ENCODE measurements around the gene RIOK1.

The RIOK1 gene

DNA sequence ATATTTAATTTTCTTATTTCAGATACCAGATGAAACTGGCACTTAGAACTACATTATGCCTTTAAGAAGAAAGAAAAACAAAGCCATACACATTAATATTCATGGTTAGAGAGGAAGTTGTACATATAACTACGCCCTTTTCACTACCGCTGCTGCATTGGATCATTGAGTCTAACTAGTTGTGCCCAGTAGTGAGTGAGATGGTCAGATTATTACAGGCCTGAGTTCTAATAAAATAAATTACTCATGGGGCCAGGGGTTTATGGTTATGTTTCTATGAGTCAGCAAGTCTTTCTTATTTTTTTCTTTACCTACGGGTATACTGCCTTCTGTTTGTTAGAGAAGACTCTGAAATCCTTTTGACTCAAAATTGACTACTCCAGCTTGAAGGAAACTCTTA is 11.5 kb downstream of the RIOK1 start:
- H3K36me3 ChIP-seq (ENCODE audit: insufficient read depth, low read length) = peaks cover 74% of the 10 kb centered on the region; the same call in 1 of the 2 replicates
- no peaks in the 10 kb centered on the region for H3K79me2 ChIP-seq (ENCODE audit: insufficient read depth, low read length)
- no peaks in the 10 kb centered on the region for H3K9me2 ChIP-seq (replicated peaks; ENCODE audit: low read depth, low read length)
- H3F3A ChIP-seq (ENCODE audit: low read depth) = no peaks in the 10 kb centered on the region
- no peak overlapping the region for H3K9ac ChIP-seq (ENCODE audit: low read depth, low read length, poor library complexity, severe bottlenecking)
- H3K4me2 ChIP-seq (ENCODE audit: low read depth, low read length, poor library complexity, severe bottlenecking) = no peak overlapping the region
- no peak for TF ChIP-seq EZH2phosphoT487 (IDR thresholded peaks at IDR 0.05; ENCODE audit: borderline replicate concordance)
- TF ChIP-seq, protein P1, sequence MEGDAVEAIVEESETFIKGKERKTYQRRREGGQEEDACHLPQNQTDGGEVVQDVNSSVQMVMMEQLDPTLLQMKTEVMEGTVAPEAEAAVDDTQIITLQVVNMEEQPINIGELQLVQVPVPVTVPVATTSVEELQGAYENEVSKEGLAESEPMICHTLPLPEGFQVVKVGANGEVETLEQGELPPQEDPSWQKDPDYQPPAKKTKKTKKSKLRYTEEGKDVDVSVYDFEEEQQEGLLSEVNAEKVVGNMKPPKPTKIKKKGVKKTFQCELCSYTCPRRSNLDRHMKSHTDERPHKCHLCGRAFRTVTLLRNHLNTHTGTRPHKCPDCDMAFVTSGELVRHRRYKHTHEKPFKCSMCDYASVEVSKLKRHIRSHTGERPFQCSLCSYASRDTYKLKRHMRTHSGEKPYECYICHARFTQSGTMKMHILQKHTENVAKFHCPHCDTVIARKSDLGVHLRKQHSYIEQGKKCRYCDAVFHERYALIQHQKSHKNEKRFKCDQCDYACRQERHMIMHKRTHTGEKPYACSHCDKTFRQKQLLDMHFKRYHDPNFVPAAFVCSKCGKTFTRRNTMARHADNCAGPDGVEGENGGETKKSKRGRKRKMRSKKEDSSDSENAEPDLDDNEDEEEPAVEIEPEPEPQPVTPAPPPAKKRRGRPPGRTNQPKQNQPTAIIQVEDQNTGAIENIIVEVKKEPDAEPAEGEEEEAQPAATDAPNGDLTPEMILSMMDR (conservative IDR thresholded peaks at IDR 0.05; ENCODE audit: low read length) = no peak
- no peaks in the 10 kb centered on the region for H3K9me3 ChIP-seq (ENCODE audit: insufficient read depth, low read depth, low read length)
- H3K4me1 ChIP-seq (ENCODE audit: insufficient read depth, low read length, poor library complexity, severe bottlenecking) = no peaks in the 10 kb centered on the region
- H2AFZ ChIP-seq (ENCODE audit: low read length) = no peak overlapping the region
- H4K20me1 ChIP-seq (ENCODE audit: insufficient read depth, low read length, poor library complexity, severe bottlenecking) = no peaks in the 10 kb centered on the region
- H3K4me3 ChIP-seq (ENCODE audit: low read length, poor library complexity, severe bottlenecking) = no peak overlapping the region
- H3K27me3 ChIP-seq (ENCODE audit: insufficient read depth, low read length, poor library complexity, severe bottlenecking) = no peaks in the 10 kb centered on the region

DNA sequence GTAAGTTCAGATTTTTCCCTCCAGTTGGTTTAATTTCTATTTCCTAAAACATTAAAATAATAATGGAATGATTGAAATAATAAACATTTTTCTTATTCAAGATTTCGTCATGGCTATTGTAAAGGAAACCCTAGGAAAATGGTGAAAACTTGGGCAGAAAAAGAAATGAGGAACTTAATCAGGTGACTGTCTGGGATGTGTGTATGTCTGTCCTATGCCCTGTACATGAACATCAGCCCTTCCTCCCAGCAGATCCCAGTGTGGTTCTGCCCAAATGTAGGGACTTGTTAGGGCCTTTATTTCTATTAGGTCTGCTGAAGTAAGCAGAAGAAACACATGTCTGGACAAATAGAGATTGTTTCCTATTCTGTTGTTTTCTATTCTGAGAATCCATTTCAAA is 13.1 kb downstream of the RIOK1 start:
- Histone ChIP-seq H3K9ac (ENCODE audit: low read depth, low read length, poor library complexity, severe bottlenecking) (no peak overlapping the region), H3K9me2 (replicated peaks; ENCODE audit: low read depth, low read length) (no peaks in the 10 kb centered on the region), H4K20me1 (ENCODE audit: insufficient read depth, low read length, poor library complexity, severe bottlenecking) (no peaks in the 10 kb centered on the region), H3K4me2 (ENCODE audit: low read depth, low read length, poor library complexity, severe bottlenecking) (no peak overlapping the region), H2AFZ (ENCODE audit: low read length) (no peak overlapping the region), H3F3A (ENCODE audit: low read depth) (no peaks in the 10 kb centered on the region), H3K36me3 (ENCODE audit: insufficient read depth, low read length) (peaks cover 84% of the 10 kb centered on the region; the same call in 1 of the 2 replicates), H3K4me3 (ENCODE audit: low read length, poor library complexity, severe bottlenecking) (no peak overlapping the region), H3K4me1 (ENCODE audit: insufficient read depth, low read length, poor library complexity, severe bottlenecking) (no peaks in the 10 kb centered on the region), H3K9me3 (ENCODE audit: insufficient read depth, low read depth, low read length) (no peaks in the 10 kb centered on the region), H3K79me2 (ENCODE audit: insufficient read depth, low read length) (no peaks in the 10 kb centered on the region), H3K27me3 (ENCODE audit: insufficient read depth, low read length, poor library complexity, severe bottlenecking) (no peaks in the 10 kb centered on the region)
- TF ChIP-seq EZH2phosphoT487 (IDR thresholded peaks at IDR 0.05; ENCODE audit: borderline replicate concordance) = no peak
- TF ChIP-seq, protein P1 (conservative IDR thresholded peaks at IDR 0.05; ENCODE audit: low read length) = no peak

DNA sequence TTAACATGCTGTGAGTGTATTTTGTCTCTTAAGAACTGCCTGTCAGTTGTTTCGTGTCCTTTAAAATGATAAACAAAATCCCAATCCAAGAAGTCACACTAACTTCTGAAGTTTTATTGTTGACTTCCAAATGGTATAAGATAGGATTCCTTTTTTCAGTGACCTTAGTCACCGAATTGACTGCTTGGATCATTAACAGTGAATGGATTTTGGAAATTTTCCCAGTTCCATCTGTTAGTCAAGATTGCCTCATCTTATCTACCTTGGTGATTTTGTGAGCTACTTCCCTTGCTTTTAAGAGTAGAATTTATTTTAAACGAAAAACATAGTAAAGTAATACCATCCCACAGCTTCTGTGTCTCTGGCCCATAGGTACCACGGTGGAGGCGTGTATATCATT is 14.9 kb downstream of the RIOK1 start:
- Histone ChIP-seq H3K9ac (ENCODE audit: low read depth, low read length, poor library complexity, severe bottlenecking) (no peak overlapping the region), H3K9me2 (replicated peaks; ENCODE audit: low read depth, low read length) (no peaks in the 10 kb centered on the region), H2AFZ (ENCODE audit: low read length) (no peak overlapping the region), H3F3A (ENCODE audit: low read depth) (no peaks in the 10 kb centered on the region), H3K27me3 (ENCODE audit: insufficient read depth, low read length, poor library complexity, severe bottlenecking) (no peaks in the 10 kb centered on the region), H3K4me3 (ENCODE audit: low read length, poor library complexity, severe bottlenecking) (no peak overlapping the region), H3K9me3 (ENCODE audit: insufficient read depth, low read depth, low read length) (no peaks in the 10 kb centered on the region), H3K4me2 (ENCODE audit: low read depth, low read length, poor library complexity, severe bottlenecking) (no peak overlapping the region), H3K79me2 (ENCODE audit: insufficient read depth, low read length) (no peaks in the 10 kb centered on the region), H4K20me1 (ENCODE audit: insufficient read depth, low read length, poor library complexity, severe bottlenecking) (no peaks in the 10 kb centered on the region), H3K36me3 (ENCODE audit: insufficient read depth, low read length) (peaks cover 80% of the 10 kb centered on the region; the same call in 1 of the 2 replicates), H3K4me1 (ENCODE audit: insufficient read depth, low read length, poor library complexity, severe bottlenecking) (no peaks in the 10 kb centered on the region)
- no peak for TF ChIP-seq EZH2phosphoT487 (IDR thresholded peaks at IDR 0.05; ENCODE audit: borderline replicate concordance)
- TF ChIP-seq, protein P1 (conservative IDR thresholded peaks at IDR 0.05; ENCODE audit: low read length) = no peak
